Mammary epithelial cell (primary cell): ENCODE data around the gene OTC.

ENCODE experiments used
- CTCF ChIP-seq, 2 donors: IDR thresholded peaks in 1 of 2; conservative IDR thresholded peaks in 1 of 2; 2 replicates each; pipeline ENCODE4 v1.5.1; 2011 to 2012; ENCODE audit warnings: inconsistent platforms in 2 of 2, low read length in 2 of 2, mild to moderate bottlenecking in 2 of 2, control low read depth in 1 of 2, low read depth in 1 of 2; ENCODE audit not compliant: insufficient read depth in 1 of 2; ENCODE audit errors: extremely low read depth in 1 of 2
- EZH2 ChIP-seq: IDR thresholded peaks from 2 replicates; pipeline ENCODE4 v1.6.1; 2012; ENCODE audit warnings: low read length, inconsistent platforms, borderline replicate concordance

- TF ChIP-seq CTCF (conservative IDR thresholded peaks at IDR 0.05 in 1 of 2, IDR thresholded peaks at IDR 0.05 in 1 of 2; ENCODE audit: extremely low read depth in 1 of 2, insufficient read depth in 1 of 2, low read depth in 1 of 2, low read length in 2 of 2) (no peak), EZH2 (no peak)
Measured at GRCh38 chrX:38374431-38374830, 22.0 kb downstream of the OTC start.
